Effector memory CD4-positive, alpha-beta T cell (primary cell): Measurements from ENCODE around the gene HIPK1.

Experiments used
- DNase-seq, 3 donors: peaks; one replicate each; pipeline ENCODE4 v3.0.0-alpha.2; 2020
- H3K27ac ChIP-seq: 2 replicates; pipeline ENCODE4 v1.7.0; 2013; ENCODE audit warnings: mild to moderate bottlenecking, low read length, moderate library complexity; ENCODE audit not compliant: insufficient read depth, poor library complexity, severe bottlenecking
- H3K27me3 ChIP-seq: replicated peaks from 2 replicates; pipeline ENCODE4 v1.7.0; 2013; ENCODE audit warnings: mild to moderate bottlenecking, low read length; ENCODE audit not compliant: insufficient read depth, control insufficient read depth, poor library complexity, severe bottlenecking
- H3K36me3 ChIP-seq: 2 replicates; pipeline ENCODE4 v1.7.0; 2013; ENCODE audit warnings: mild to moderate bottlenecking, low read length, moderate library complexity; ENCODE audit not compliant: control insufficient read depth, insufficient read depth
- H3K4me1 ChIP-seq: 2 replicates; pipeline ENCODE4 v1.7.0; 2013; ENCODE audit warnings: low read length, mild to moderate bottlenecking; ENCODE audit not compliant: control insufficient read depth, insufficient read depth, poor library complexity, severe bottlenecking
- H3K4me3 ChIP-seq: 2 replicates; pipeline ENCODE4 v1.7.0; 2013; ENCODE audit warnings: low read length, low read depth, mild to moderate bottlenecking; ENCODE audit not compliant: insufficient read depth, poor library complexity, severe bottlenecking
- H3K9me3 ChIP-seq: 2 replicates; pipeline ENCODE4 v1.7.0; 2013; ENCODE audit warnings: mild to moderate bottlenecking, low read length, moderate library complexity; ENCODE audit not compliant: control insufficient read depth

HIPK1 gene

DNA sequence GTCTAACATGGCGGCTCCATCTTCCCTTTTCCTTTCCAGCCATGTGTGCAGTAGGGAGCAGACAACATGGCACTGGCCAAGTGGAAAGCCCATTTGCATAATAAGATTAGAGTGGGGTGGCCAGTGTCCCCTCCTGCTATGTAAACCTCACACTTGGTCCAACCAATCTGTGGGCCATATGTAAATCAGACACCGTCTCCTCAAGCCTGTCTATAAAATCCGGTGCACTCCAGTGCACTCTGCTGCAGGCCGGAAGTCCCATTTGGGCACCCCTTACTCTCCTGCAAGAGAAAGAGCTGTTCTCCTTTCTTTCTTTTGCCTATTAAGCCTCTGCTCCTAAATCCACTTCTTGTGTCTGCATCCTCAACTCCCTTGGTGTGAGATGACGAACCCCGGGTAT is 94.3 kb downstream of the HIPK1 start:
- Histone ChIP-seq H3K4me3 (no peak overlapping the region), H3K27me3 (no peaks in the 10 kb centered on the region), H3K9me3 (no peaks in the 10 kb centered on the region), H3K36me3 (no peaks in the 10 kb centered on the region), H3K4me1 (no peaks in the 10 kb centered on the region), H3K27ac (no peak overlapping the region)
- DNase-seq, result no peak

DNA sequence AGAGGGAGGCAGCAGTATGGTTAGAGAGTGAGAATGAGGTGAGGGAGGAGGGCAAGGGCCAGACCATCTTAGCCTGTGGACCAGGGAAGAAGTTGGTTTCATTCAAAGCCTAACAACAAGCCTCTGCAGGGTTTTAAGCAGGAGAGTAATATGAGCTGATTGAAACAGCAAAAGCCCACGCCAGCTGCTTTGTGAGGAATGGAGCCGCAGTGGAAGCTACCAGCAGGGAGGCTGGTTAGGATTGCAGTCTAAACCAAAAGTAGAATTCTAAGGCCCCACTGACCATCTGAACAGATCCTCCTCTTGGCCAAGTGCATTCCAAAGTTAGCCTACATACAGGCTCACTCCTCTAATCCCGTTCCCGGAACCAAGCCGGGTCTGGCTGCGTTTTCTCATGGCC is 94.9 kb downstream of the HIPK1 start:
- H3K36me3 ChIP-seq, result no peaks in the 10 kb centered on the region
- H3K4me3 ChIP-seq, result no peak overlapping the region
- H3K9me3 ChIP-seq, result no peaks in the 10 kb centered on the region
- no peak for DNase-seq
- H3K27me3 ChIP-seq, result no peaks in the 10 kb centered on the region
- no peaks in the 10 kb centered on the region for H3K4me1 ChIP-seq
- H3K27ac ChIP-seq, result no peak overlapping the region

DNA sequence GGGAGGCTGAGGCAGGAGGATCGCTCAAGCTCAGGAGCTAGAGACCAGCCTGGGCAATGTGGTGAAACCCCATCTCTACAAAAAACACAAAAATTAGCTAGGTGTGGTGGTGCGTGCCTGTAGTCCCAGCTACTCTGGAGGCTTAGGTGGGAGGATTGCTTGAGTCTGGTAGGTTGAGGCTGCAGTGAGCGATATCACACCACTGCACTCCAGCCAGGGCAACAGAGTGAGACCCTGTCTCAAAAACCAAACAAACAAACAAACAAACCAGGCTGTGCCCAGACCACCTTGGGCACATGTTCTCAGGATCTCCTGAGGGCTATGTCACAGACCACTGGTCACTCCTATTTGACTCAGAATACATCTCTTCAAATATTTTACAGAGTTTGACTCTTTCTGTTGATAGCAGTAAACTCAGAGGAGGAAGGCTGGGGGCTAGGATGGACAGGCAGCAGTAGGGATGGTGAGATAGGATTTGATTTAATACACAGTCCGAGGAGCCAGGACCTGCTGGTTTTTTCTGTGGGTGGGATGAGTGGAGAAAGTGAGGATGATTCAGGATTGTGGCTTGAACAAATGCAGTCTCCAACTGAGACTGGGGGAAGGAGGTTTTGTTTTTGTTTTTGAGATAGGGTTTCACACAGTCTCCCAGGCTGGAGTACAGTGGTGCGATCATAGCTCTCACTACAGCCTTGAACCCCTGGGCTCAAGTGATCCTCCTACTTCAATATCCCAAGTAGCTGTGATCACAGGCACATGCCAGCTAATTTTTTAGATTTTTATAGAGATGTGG is 96.7 kb downstream of the HIPK1 start:
- no peak for DNase-seq
- H3K27me3 ChIP-seq, result no peaks in the 10 kb centered on the region
- no peaks in the 10 kb centered on the region for H3K4me1 ChIP-seq
- H3K36me3 ChIP-seq, result no peaks in the 10 kb centered on the region
- H3K27ac ChIP-seq, result no peak overlapping the region
- H3K9me3 ChIP-seq, result no peaks in the 10 kb centered on the region
- no peak overlapping the region for H3K4me3 ChIP-seq

DNA sequence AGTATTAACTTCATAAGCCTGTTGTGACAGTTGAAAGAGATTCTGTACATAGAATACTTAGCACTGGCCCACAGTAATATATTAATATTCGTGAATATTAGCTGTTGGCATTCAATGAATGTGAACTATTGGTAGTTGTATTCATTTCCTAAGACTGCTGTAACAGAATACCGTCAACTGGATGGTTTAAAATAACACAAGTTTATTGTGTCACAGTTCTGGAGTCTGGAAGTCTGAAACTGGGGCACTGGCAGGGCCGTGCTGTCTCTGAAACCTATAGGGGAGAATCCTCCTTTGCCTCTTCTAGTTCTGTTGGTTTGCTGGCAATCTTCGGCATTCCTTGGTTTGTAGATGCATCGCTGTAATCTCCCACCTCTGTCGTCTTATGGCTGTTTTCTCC is 97.7 kb downstream of the HIPK1 start:
- H3K36me3 ChIP-seq, result no peaks in the 10 kb centered on the region
- no peak overlapping the region for H3K4me3 ChIP-seq
- H3K27ac ChIP-seq, result no peak overlapping the region
- no peaks in the 10 kb centered on the region for H3K4me1 ChIP-seq
- H3K27me3 ChIP-seq, result no peaks in the 10 kb centered on the region
- no peaks in the 10 kb centered on the region for H3K9me3 ChIP-seq
- no peak for DNase-seq
